HG02870 (cell line): ENCODE results near the gene FAM120B.
"Not testable (repeated sequence)": the region's sequence is repeated elsewhere in the genome, so short reads cannot be mapped to it uniquely, and the experiment has no call there.

Experiments used
- ATAC-seq: cut with Tn5 transposase; IDR thresholded peaks from one replicate; pipeline ENCODE4 v1.9.1; 2021; ENCODE audit warnings: mild to moderate bottlenecking, moderate library complexity; ENCODE audit not compliant: unreplicated experiment

The FAM120B gene

DNA sequence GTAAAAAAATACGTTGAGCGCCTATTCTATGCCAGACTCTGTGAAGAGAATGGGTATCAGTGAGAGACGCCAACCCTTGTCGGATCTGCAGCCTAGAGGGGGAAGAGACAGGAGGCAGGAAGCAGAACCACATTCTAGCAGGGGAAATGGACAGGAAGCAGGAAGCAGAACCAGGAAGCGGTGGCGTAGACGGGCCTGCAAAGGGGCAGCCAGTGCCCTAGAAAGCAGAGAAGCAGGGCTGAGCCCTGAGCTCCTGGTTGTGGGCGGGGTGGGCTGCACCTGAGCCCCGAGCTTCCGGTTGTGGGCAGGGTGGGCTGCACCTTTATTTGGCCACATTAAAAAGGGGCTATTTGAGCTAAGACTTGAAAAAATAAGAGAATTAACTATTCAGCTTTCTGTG lies 71.9 kb downstream of the FAM120B start:
- no peak for ATAC-seq

GRCh38 chr6:170381562-170381961 lies 75.0 kb downstream of the FAM120B start:
- ATAC-seq: no peak

- no peak for ATAC-seq
Measured at GRCh38 chr6:170383466-170384035, 77.0 kb downstream of the FAM120B start.

GRCh38 chr6:170385506-170385905 lies 78.9 kb downstream of the FAM120B start:
- no peak for ATAC-seq

- ATAC-seq: no peak
Measured at GRCh38 chr6:170388113-170388512, 81.6 kb downstream of the FAM120B start.

GRCh38 chr6:170393033-170393432 lies 86.5 kb downstream of the FAM120B start:
- ATAC-seq: no peak

DNA sequence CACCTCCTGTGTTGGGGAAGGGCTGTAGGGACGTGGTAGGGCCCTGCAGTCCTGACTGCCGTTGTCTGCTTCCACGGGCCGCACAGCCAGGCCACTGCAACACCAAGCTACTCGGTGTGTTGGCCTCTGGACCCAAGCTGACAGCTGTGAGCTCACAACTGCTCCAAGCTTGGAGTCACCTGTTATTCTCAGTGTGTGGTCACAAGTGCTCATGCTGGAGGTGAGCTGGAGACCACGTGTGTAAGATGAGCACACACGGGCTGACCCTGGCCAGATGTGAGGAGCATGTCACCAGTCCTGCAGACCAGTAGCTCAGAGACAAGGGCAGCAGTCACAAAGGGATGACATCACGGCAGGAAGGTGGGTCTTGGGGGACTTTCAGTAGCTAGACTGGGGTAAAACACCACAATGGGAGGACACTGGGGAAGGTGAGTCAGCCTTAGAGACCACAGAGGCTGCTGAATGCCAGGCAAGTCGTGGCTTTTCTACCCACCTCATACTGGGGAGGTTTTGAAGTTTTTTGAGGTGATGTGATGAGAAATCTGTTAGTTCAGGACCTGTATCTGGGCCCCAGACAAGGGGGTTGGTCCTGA lies 87.3 kb downstream of the FAM120B start:
- no peak for ATAC-seq

DNA sequence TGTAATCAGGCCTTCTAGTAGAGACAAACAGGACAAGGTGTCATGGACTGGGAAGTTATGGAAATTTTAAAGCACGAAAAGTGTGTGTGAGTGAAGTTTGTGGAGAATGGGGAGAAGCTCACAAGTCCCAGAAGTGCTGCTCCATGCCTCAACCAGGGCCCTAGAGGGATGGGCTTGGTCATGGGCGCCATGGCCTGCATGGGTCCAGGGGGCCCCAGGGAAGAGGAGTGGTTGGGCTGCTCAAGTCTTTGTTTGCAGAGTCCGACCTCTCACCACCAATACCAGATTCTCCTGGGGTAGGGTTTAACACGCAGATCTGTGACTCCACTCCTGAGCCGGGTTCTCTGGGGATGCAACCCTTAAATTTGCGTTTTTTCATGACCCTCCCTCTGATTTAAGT lies 88.4 kb downstream of the FAM120B start:
- no peak for ATAC-seq

DNA sequence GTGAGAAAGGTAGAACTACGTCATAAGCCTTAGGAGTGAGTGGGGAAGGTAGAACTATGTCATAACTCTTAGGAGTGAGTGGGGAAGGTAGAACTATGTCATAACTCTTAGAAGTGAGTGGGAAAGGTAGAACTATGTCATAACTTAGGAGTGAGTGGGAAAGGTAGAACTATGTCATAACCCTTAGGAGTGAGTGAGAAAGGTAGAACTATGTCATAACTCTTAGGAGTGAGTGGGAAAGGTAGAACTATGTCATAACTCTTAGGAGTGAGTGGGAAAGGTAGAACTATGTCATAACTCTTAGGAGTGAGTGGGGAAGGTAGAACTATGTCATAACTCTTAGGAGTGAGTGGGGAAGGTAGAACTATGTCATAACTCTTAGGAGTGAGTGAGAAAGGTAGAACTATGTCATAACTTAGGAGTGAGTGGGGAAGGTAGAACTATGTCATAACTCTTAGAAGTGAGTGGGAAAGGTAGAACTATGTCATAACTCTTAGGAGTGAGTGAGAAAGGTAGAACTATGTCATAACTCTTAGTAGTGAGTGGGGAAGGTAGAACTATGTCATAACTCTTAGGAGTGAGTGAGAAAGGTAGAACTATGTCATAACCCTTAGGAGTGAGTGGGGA lies 92.3 kb downstream of the FAM120B start:
- not testable (repeated sequence) for ATAC-seq

GRCh38 chr6:170399955-170400558 lies 93.5 kb downstream of the FAM120B start:
- ATAC-seq: not testable (repeated sequence)

DNA sequence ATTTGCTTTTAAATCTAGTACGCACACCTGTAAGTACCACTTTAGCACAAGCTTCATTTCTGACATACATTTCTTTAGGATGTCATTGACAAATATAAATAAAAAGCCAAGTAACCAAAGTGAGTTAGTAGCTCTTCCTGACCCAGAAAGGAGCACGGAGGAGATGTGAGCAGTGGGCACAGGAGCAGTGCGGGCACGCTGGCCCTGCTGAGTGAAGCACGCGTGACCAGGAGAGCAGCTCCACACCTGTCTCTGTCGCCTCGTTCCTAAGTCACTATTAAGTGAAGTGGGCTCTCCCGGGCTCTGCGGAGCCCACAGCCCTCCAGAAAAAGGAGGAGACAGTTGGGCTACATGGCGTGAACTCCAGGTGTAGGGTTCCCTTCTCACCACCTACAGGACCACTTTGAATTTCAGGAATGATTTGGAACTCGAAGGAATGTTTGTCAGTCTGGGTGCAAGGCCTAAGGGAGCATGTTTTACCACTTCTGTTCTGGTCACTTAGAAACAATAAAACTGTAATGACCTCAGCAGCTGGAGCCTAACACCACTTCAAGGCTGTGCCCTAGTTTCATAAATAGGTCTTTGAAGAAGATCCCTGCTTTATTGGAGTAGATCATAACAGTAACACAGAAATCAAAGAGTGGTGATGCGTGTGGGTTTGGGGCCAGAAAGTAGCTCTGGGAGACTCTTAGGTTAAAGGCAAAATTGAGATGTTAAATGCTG lies 95.9 kb downstream of the FAM120B start:
- no peak for ATAC-seq

GRCh38 chr6:170403451-170403850 lies 96.9 kb downstream of the FAM120B start:
- ATAC-seq: no peak

GRCh38 chr6:170404036-170404435 lies 97.5 kb downstream of the FAM120B start:
- ATAC-seq: no peak

GRCh38 chr6:170404697-170405096 lies 98.1 kb downstream of the FAM120B start:
- ATAC-seq: no peak

DNA sequence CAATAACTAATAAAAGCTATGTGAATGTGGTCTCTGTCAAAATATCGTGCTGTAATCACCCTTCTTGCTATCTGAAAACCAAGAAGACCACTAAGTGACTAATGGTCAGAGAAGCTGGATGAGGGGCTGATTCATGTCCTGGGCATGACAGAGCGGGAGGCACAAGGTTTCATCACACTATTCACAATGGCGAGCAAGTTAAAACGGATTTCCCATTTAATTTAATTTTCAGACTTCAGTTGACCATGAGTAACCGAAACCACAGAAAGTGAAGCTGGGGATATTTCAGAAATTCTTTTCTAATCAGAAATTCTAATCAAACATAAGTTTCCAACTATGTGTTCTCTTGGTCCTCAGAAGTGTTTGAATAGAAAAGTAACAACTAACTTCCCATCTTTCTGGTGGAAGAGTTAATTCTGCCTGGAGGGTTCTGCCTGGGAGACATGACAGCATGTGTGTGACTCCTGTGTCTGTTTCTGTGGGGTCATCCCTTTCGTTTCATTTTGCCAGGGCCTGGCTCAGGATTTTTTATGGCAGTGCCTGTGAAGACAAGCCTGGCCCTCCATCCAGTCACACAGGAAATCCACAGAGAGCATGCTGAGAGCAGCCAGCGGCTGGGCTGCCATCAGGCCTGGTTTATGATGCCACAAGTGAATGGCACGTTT lies 98.9 kb downstream of the FAM120B start:
- ATAC-seq: no peak

DNA sequence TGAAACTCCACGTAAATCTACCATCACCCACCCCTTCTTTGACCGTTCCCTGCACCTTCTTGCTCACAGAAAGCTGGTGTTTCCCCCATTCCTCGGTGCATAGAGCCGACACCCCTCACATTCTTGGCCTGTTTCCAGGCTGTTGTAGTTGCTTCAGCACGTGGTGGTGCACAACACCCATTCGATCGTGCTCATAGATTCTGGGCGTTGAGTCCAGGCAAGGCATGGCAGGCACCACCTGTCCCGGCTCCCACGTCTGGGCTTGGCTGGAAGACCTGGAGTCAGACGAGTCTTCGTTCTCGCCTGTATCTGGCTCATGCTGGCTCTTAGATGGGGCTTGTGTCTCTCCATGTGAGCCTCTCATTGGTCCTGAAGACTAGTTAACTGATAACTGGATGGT lies 100.6 kb downstream of the FAM120B start:
- ATAC-seq: no peak

- no peak for ATAC-seq
Measured at GRCh38 chr6:170407932-170408331, 101.4 kb downstream of the FAM120B start.

DNA sequence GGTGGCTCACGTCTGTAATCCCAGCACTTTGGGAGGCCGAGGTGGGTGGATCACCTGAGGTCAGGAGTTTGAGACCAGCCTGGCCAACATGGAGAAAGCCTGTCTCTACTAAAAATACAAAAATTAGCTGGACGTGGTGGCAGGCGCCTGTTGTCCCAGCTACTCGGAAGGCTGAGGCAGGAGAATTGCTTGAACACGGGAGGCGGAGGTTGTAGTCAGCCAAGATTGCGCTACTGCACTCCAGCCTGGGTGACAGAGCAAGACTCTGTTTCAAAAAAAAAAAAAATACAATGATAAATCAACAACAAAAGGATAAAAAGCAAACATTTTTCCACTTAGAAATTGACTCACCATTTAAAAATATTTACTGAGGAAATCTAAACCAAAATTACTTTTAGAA lies 103.2 kb downstream of the FAM120B start:
- not testable (repeated sequence) for ATAC-seq

DNA sequence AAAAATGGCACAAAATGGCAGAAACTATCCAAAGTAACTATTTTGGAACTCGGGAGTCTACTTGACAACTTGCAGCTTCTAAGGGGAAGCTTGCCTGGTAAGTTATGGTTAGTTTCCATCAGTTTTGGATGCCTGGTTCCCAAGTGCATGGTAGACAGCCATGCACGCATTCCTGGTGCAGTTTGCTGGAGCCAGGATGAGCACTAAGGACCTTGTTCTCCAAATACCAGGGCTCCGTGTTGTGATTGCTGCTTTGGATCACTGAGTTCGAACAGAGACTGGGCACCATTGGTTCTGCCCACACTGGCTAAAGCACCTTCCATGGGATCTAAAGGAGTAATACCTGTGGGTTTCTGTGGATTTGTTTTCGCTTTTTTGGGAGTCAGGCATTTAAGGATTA lies 103.7 kb downstream of the FAM120B start:
- no peak for ATAC-seq

DNA sequence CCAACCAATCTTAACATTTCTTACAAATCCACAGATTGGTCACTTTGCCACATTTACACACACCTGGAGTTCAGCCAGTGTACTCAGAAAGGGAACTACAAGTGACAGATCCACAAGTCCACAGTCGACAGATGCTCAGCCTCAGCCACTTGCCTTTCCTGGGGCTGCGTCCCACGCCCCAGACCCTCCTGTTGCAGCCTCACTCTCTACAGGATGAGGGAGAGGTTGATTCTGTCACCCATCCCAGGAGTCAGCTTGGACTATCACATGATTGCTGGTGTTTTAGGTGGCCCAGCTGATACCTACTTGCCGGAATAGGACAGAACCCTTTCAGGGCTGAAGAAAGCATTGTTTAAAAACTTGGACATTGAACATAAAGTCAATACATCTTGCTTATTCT lies 108.8 kb downstream of the FAM120B start:
- no peak for ATAC-seq

- ATAC-seq: no peak
Measured at GRCh38 chr6:170416303-170416702, 109.7 kb downstream of the FAM120B start.
